IMR-90 (cell line): ENCODE data around the gene PHEX. TPM values are rescaled to one million over a fixed set of nuclear protein-coding genes. Genes with fewer than 3 reads are reported as not detected.

Source experiments
- ATAC-seq: fragments of 200-7000 bp; cut with Tn5 transposase; 2 replicates; pipeline ENCODE4 v1.9.1; 2020; ENCODE audit warnings: low read depth, mild to moderate bottlenecking, moderate library complexity
- BruUV-seq: library from RNA; stranded (reverse); fragments of 400-500 nt; replicated peaks from 2 replicates; lab custom pipeline; 2021; lab: Mats Ljungman, UMichigan
- CTCF ChIA-PET: fragments of 300-600 bp; formaldehyde crosslinking; extraction: SDS; loops from one replicate; lab custom pipeline; 2021; ENCODE audit warnings: antibody characterized with exemption; lab: Yijun Ruan, JAX
- POLR2A ChIA-PET: fragments of 300-600 bp; sonication (Branson Sonifier 250); formaldehyde crosslinking; loops from one replicate; lab custom pipeline; 2022; ENCODE audit warnings: antibody characterized with exemption; ENCODE audit not compliant: unreplicated experiment; lab: Charles Lee
- DNase-seq: peaks from one replicate; pipeline ENCODE4 v3.0.0; 2013
- H2AFZ ChIP-seq: replicated peaks from 2 replicates; pipeline ENCODE3; 2013; ENCODE audit warnings: low read length, mild to moderate bottlenecking; ENCODE audit not compliant: poor library complexity
- H2AK5ac ChIP-seq: 2 replicates; pipeline ENCODE4 v1.6.1; 2013; ENCODE audit warnings: low read depth, low read length, inconsistent platforms
- H2AK9ac ChIP-seq: replicated peaks from 2 replicates; pipeline ENCODE3; 2013; ENCODE audit warnings: mild to moderate bottlenecking, low read depth, low read length, moderate library complexity; ENCODE audit not compliant: poor library complexity
- H2BK120ac ChIP-seq: 2 replicates; pipeline ENCODE4 v1.6.1; 2013; ENCODE audit warnings: low read depth, low read length, inconsistent platforms
- H2BK15ac ChIP-seq: 3 replicates; pipeline ENCODE4 v1.6.1; 2013; ENCODE audit warnings: low read depth, low read length, inconsistent platforms
- H2BK20ac ChIP-seq: 2 replicates; pipeline ENCODE4 v1.6.1; 2013; ENCODE audit warnings: low read depth, mild to moderate bottlenecking, inconsistent platforms, low read length, moderate library complexity
- H2BK5ac ChIP-seq: 2 replicates; pipeline ENCODE4 v1.6.1; 2013; ENCODE audit warnings: mild to moderate bottlenecking, low read depth, low read length, inconsistent platforms; ENCODE audit not compliant: poor library complexity, severe bottlenecking
- H3K14ac ChIP-seq: replicated peaks from 2 replicates; pipeline ENCODE4 v1.6.1; 2013; ENCODE audit warnings: low read depth, low read length, inconsistent platforms
- H3K18ac ChIP-seq: 2 replicates; pipeline ENCODE4 v1.6.1; 2013; ENCODE audit warnings: low read depth, low read length, control low read depth
- H3K23ac ChIP-seq: 2 replicates; pipeline ENCODE4 v1.6.1; 2013; ENCODE audit warnings: low read depth, low read length, inconsistent platforms
- H3K27ac ChIP-seq: 2 replicates; pipeline ENCODE4 v1.5.1; 2013; ENCODE audit warnings: mild to moderate bottlenecking, control low read depth, low read length; ENCODE audit not compliant: insufficient read depth
- H3K27me3 ChIP-seq: 2 replicates; pipeline ENCODE4 v1.6.1; 2013; ENCODE audit warnings: low read length; ENCODE audit not compliant: control insufficient read depth, insufficient read depth
- H3K36me3 ChIP-seq: 2 replicates; pipeline ENCODE4 v1.6.1; 2013; ENCODE audit warnings: low read length, mixed read lengths; ENCODE audit not compliant: control insufficient read depth, insufficient read depth
- H3K4ac ChIP-seq: 2 replicates; pipeline ENCODE4 v1.6.1; 2013; ENCODE audit warnings: low read depth, low read length, inconsistent platforms
- H3K4me1 ChIP-seq: 2 replicates; pipeline ENCODE4 v1.6.1; 2013; ENCODE audit warnings: low read length, mixed read lengths; ENCODE audit not compliant: control insufficient read depth, insufficient read depth
- H3K4me2 ChIP-seq: 2 replicates; pipeline ENCODE4 v1.6.1; 2013; ENCODE audit warnings: low read depth, mild to moderate bottlenecking, control low read depth, low read length, moderate library complexity
- H3K4me3 ChIP-seq: 2 replicates; pipeline ENCODE4 v1.5.1; 2013; ENCODE audit warnings: low read depth, mild to moderate bottlenecking, control low read depth, low read length, moderate library complexity; ENCODE audit not compliant: insufficient read depth
- H3K56ac ChIP-seq: 2 replicates; pipeline ENCODE4 v1.6.1; 2013; ENCODE audit warnings: low read length, inconsistent platforms; ENCODE audit not compliant: insufficient read depth; ENCODE audit errors: extremely low read depth
- H3K79me1 ChIP-seq, 2 experiments: 2 replicates each; pipeline ENCODE4 v1.6.1; 2013; ENCODE audit warnings: low read length in 2 of 2, inconsistent platforms in 1 of 2, low read depth in 1 of 2
- H3K9ac ChIP-seq: 2 replicates; pipeline ENCODE4 v1.6.1; 2013; ENCODE audit warnings: low read depth, low read length, control low read depth
- H3K9me1 ChIP-seq: 2 replicates; pipeline ENCODE4 v1.6.1; 2013; ENCODE audit warnings: low read length, inconsistent platforms; ENCODE audit not compliant: insufficient read depth
- H3K9me3 ChIP-seq: 2 replicates; pipeline ENCODE4 v1.6.1; 2013; ENCODE audit warnings: low read length; ENCODE audit not compliant: control insufficient read depth, insufficient read depth
- H4K20me1 ChIP-seq: 2 replicates; pipeline ENCODE4 v1.6.1; 2013; ENCODE audit warnings: low read length, inconsistent platforms; ENCODE audit not compliant: insufficient read depth
- H4K5ac ChIP-seq: 2 replicates; pipeline ENCODE4 v1.6.1; 2013; ENCODE audit warnings: mild to moderate bottlenecking, low read depth, low read length, control low read depth
- H4K8ac ChIP-seq, 2 experiments: 2 replicates each; pipeline ENCODE4 v1.6.1; 2013; ENCODE audit warnings: low read depth in 2 of 2, low read length in 2 of 2, control low read depth in 1 of 2, inconsistent platforms in 1 of 2
- H4K91ac ChIP-seq: 2 replicates; pipeline ENCODE4 v1.6.1; 2013; ENCODE audit warnings: low read depth, low read length, inconsistent platforms; ENCODE audit not compliant: insufficient read depth
- CEBPB ChIP-seq: IDR thresholded peaks from 2 replicates; pipeline ENCODE4 v1.6.1; 2012; ENCODE audit warnings: low read depth, low read length, improper control_type of control experiment
- CHD1 ChIP-seq: IDR thresholded peaks from 2 replicates; pipeline ENCODE4 v1.6.1; 2012; ENCODE audit warnings: low read depth, low read length, improper control_type of control experiment
- CTCF ChIP-seq: conservative IDR thresholded peaks from 2 replicates; pipeline ENCODE4 v1.5.1; 2012; ENCODE audit warnings: mild to moderate bottlenecking, low read depth, low read length, improper control_type of control experiment
- FOS ChIP-seq: fragments of 150-350 bp; IDR thresholded peaks from 2 replicates; pipeline ENCODE4 v1.6.1; 2016; ENCODE audit warnings: low read depth, low read length
- MAFK ChIP-seq: IDR thresholded peaks from 2 replicates; pipeline ENCODE4 v1.6.1; 2012; ENCODE audit warnings: low read depth, low read length, improper control_type of control experiment
- MAZ ChIP-seq: IDR thresholded peaks from 2 replicates; pipeline ENCODE4 v1.6.1; 2012; ENCODE audit warnings: low read depth, mild to moderate bottlenecking, low read length, improper control_type of control experiment, moderate library complexity, borderline replicate concordance
- USF2 ChIP-seq: fragments of 150-350 bp; IDR thresholded peaks from 2 replicates; pipeline ENCODE4 v1.6.1; 2017; ENCODE audit warnings: mild to moderate bottlenecking, antibody characterized with exemption, low read length, low read depth
- WGBS, 2 experiments: methylation state at CpG; one replicate each; pipeline versions ENCODE4 v1.1.5 to v1.1.7; 2013; ENCODE audit warnings: missing lambda C conversion rate in 2 of 2; ENCODE audit not compliant: insufficient read length in 1 of 2; ENCODE audit errors: extremely low coverage in 2 of 2; 5-methylcytosine and 5-hydroxymethylcytosine counted together
- dilution Hi-C: fragments of 300-500 bp; cut with HindIII; formaldehyde crosslinking; loops from one replicate; pipeline ENCODE4 v1.14.3; 2018; ENCODE audit warnings: low sequenced_read_pairs; ENCODE audit not compliant: unreplicated experiment
- in situ Hi-C: fragments of 300-500 bp; cut with MboI; formaldehyde crosslinking; loops from 3 replicates; pipeline ENCODE4 v1.14.3; 2019; ENCODE audit warnings: low sequenced_read_pairs, inconsistent platforms, mixed read lengths
- intact Hi-C: fragments of 100-400 bp; cut with micrococcal nuclease; formaldehyde crosslinking; loops from 2 replicates; pipeline ENCODE4 v1.10.0; 2022
- polyA plus RNA-seq, 3 experiments: library from polyadenylated mRNA; depleted of rRNA; stranded (reverse); fragments of >200 nt; gene quantifications; 2 replicates each; pipeline ENCODE4 v1.2.3, GENCODE V29; 2012; ENCODE audit warnings: low replicate concordance in 1 of 3
- total RNA-seq: library from RNA; depleted of rRNA; stranded (reverse); fragments of >200 nt; gene quantifications from 2 replicates; pipeline ENCODE4 v1.2.3, GENCODE V29; 2012

The PHEX gene
- total and polyA plus RNA-seq, 2 of the 4 experiments (the other 2 are of a cell fraction) = 0.10 to 0.18 TPM

- ChIA-PET CTCF (interaction anchor here (0.6 to 1.2 kb wide), 2 partner anchors 105 to 111 kb away, joined by 3 read pairs; no protein-coding TSS in a partner anchor), POLR2A (no interaction called here)
- Histone ChIP-seq H3K79me1 (no peaks in the 10 kb centered on the region), H3K9me3 (no peaks in the 10 kb centered on the region), H3K9me1 (no peaks in the 10 kb centered on the region), H2BK20ac (peak overlapping the region; percentile 55; the same call in 1 of the 2 replicates), H3K27me3 (no peaks in the 10 kb centered on the region; the same call in 1 of the 2 replicates), H2BK120ac (peak overlapping the region; percentile 53), H2BK5ac (no peak overlapping the region), H3K27ac (no peak overlapping the region; the same call in 1 of the 2 replicates), H2AK5ac (peak overlapping the region; percentile 44; the same call in 1 of the 2 replicates), H2AFZ (no peak overlapping the region), H3K4me2 (no peak overlapping the region), H3K9ac (no peak overlapping the region), H3K23ac (no peak overlapping the region), H2BK15ac (no peak overlapping the region), H4K20me1 (no peaks in the 10 kb centered on the region), H4K8ac (no peak overlapping the region; a peak in 1 of 4 replicates), H4K5ac (no peak overlapping the region), H3K4me1 (peaks cover 11% of the 10 kb centered on the region; the same call in 1 of the 2 replicates), H3K36me3 (no peaks in the 10 kb centered on the region), H3K56ac (no peak overlapping the region), H4K91ac (no peak overlapping the region), H3K4ac (peak overlapping the region; percentile 52), H3K4me3 (no peak overlapping the region), H2AK9ac (no peak overlapping the region), H3K18ac (peak overlapping the region; percentile 77; the same call in 1 of the 2 replicates), H3K14ac (no peak overlapping the region; the same call in 1 of the 2 replicates)
- in situ Hi-C loops (no loop called here), dilution Hi-C loops (no loop called here), intact Hi-C loops (no loop called here)
- ATAC-seq (no peak), DNase-seq (no peak)
- no TSS peak for BruUV-seq
- 80% methylated on average over 2 of the region's 4 CpGs; no CpG with 5 or more reads in 1 of the 2 experiments for WGBS, 2 experiments
- TF ChIP-seq USF2 (no peak), MAFK (no peak), FOS (no peak), CHD1 (no peak), CTCF (no peak), MAZ (no peak), CEBPB (no peak)
These were observed 63.7 kb downstream of the PHEX start for GRCh38 chrX:22095856-22096255.
